ENCODE measurements around the gene EFCAB12.

DNA sequence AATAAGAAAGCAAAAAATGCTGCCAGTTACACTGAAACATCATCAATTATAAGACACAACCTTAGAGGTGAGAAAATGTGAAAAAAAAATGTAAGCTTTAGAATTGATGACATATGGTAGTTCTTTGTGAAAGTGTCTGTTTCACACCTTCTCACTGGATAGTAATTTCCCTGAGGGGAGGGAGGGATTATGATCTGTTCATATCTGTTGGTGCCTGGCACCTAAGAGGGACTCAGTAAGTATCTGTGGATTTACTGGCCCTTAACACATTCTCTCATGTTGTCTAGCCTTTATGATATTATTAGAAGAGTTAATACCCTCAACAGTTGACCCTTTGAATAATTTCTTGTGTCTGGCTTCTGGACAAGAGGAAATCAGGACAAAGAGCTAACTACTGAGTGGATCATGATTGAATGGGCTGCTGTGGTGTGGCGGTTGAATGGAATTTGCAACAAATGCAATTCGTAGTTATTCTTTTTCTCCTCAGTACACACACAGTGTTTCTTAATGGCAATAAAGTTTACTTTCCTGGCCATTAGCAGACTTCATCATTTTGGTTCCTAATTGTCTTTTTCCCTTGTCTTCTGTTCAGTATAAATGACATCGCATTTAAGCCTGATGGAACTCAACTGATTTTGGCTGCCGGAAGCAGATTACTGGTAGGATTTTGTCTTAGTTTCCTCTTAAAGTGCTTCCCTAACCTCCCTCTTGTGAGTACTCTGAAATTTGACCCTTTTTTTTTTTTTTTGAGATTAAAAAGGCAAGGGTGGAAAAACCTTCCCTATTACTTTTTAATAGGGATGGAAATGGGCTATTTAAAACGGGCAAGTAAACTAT is 21.1 kb upstream of the EFCAB12 start:
- no peak for TF ChIP-seq CTCF (IDR thresholded peaks at IDR 0.05)
- no peak for TF ChIP-seq POLR2A (IDR thresholded peaks at IDR 0.05)
- no peak for TF ChIP-seq EP300 (IDR thresholded peaks at IDR 0.05)
